ENCODE data around the gene NRROS. TPM values are rescaled to one million over a fixed set of nuclear protein-coding genes. Genes with fewer than 3 reads are reported as not detected.
A peak's percentile ranks its signal among the peaks of the same experiment; 100 is the strongest.
"Not testable (repeated sequence)": the region's sequence is repeated elsewhere in the genome, so short reads cannot be mapped to it uniquely, and the experiment has no call there.

The NRROS gene
- total RNA-seq = 0.52 and 1.5 TPM in 2 replicates
- long read RNA-seq = 0 reads

DNA sequence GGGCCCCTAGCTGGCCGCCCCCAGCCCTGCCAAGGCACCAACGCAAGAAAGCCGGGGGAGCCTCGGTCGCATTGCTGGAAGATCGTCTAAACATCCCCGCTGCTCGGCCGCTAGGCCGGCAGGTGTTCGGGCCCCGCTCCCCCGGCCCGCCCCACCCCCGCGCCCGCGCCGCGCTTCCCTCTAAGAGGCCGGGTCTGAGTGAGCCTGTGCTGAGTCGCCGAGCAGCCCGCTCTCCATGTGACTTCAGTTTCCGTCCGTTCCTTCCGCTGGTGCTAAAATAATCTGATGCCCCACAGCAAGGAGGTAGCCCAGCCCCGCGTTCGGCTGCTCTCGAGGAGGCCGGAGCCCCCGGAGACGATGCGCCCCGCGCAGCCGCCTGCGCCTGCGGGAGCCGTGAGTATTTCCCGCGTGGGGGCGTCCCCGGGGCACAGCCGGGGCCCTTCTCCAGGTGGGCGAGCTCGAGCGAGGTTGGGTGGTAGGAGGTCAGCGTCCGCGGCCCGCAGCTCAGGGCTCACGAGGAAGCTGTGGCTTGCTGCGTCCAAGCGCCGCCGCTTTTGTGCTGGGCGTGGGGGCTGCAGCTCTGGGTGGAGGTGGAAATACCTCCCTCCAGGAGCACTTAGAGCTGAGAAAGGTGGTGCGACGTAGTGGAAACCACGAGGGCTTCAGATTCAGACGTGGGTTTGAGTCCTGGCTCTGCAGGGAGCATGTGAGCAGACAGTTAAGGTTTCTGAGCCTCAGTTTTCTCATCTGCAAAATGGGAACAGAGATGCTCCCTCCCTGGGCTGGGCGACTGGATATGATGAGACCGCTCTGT lies at the start of gene NRROS:
Gene NRROS, plus strand, starts transcription at position 212 of the 814 bp plus-strand sequence. CDS start 14,846 bp downstream, outside the sequence.
- no peak for DNase-seq (ENCODE audit: low read depth, low spot score)
- Mint-ChIP-seq H3K4me1 (peaks cover 23% of the 10 kb centered on the region), H3K27me3 (ENCODE audit: low read depth) (peaks cover 20% of the 10 kb centered on the region), H3K4me3 (peak within 1 kb of the TSS; percentile 62), H3K27ac (ENCODE audit: unreplicated experiment) (no peak within 1 kb of the TSS), H3K9me3 (no peaks in the 10 kb centered on the region), H3K36me3 (ENCODE audit: low read depth) (no peaks in the 10 kb centered on the region)
- TF ChIP-seq, protein P1, sequence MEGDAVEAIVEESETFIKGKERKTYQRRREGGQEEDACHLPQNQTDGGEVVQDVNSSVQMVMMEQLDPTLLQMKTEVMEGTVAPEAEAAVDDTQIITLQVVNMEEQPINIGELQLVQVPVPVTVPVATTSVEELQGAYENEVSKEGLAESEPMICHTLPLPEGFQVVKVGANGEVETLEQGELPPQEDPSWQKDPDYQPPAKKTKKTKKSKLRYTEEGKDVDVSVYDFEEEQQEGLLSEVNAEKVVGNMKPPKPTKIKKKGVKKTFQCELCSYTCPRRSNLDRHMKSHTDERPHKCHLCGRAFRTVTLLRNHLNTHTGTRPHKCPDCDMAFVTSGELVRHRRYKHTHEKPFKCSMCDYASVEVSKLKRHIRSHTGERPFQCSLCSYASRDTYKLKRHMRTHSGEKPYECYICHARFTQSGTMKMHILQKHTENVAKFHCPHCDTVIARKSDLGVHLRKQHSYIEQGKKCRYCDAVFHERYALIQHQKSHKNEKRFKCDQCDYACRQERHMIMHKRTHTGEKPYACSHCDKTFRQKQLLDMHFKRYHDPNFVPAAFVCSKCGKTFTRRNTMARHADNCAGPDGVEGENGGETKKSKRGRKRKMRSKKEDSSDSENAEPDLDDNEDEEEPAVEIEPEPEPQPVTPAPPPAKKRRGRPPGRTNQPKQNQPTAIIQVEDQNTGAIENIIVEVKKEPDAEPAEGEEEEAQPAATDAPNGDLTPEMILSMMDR (conservative IDR thresholded peaks at IDR 0.05) = no peak

GRCh38 chr3:196590279-196590678 lies 49.2 kb upstream of the NRROS start:
- no peaks in the 10 kb centered on the region for H3K4me1 Mint-ChIP-seq
- TF ChIP-seq, protein P1 (conservative IDR thresholded peaks at IDR 0.05) = no peak
- H3K27ac Mint-ChIP-seq (ENCODE audit: unreplicated experiment) = no peak overlapping the region
- no peak for DNase-seq (ENCODE audit: low read depth, low spot score)
- no peaks in the 10 kb centered on the region for H3K36me3 Mint-ChIP-seq (ENCODE audit: low read depth)
- no peaks in the 10 kb centered on the region for H3K9me3 Mint-ChIP-seq
- no peak overlapping the region for H3K4me3 Mint-ChIP-seq
- H3K27me3 Mint-ChIP-seq (ENCODE audit: low read depth) = no peaks in the 10 kb centered on the region

DNA sequence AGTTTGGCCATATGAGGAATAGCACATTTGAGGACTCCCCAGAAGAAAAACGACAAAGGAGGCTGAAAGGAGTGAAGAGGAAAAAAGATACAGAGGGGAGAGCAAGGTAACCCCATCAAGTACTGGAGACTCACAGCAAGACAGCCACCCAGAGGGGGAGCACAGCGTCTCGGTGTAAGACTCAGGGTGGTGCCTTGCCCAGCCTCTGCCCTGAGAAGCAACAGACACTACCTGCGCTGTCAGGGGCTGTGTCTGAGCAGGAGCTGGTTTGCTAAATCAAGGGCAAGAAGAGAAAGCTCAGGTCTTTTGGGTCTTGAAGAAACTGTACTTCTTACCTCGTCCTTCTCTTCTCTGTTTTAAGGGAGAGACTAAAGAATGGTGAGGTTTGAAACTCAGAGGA lies 43.1 kb upstream of the NRROS start:
- no peaks in the 10 kb centered on the region for H3K9me3 Mint-ChIP-seq
- no peak overlapping the region for H3K4me3 Mint-ChIP-seq
- H3K27me3 Mint-ChIP-seq (ENCODE audit: low read depth) = peaks cover 5% of the 10 kb centered on the region
- TF ChIP-seq, protein P1 (conservative IDR thresholded peaks at IDR 0.05) = no peak
- DNase-seq (ENCODE audit: low read depth, low spot score) = no peak
- peaks cover 3% of the 10 kb centered on the region for H3K4me1 Mint-ChIP-seq
- H3K27ac Mint-ChIP-seq (ENCODE audit: unreplicated experiment) = no peak overlapping the region
- no peaks in the 10 kb centered on the region for H3K36me3 Mint-ChIP-seq (ENCODE audit: low read depth)

DNA sequence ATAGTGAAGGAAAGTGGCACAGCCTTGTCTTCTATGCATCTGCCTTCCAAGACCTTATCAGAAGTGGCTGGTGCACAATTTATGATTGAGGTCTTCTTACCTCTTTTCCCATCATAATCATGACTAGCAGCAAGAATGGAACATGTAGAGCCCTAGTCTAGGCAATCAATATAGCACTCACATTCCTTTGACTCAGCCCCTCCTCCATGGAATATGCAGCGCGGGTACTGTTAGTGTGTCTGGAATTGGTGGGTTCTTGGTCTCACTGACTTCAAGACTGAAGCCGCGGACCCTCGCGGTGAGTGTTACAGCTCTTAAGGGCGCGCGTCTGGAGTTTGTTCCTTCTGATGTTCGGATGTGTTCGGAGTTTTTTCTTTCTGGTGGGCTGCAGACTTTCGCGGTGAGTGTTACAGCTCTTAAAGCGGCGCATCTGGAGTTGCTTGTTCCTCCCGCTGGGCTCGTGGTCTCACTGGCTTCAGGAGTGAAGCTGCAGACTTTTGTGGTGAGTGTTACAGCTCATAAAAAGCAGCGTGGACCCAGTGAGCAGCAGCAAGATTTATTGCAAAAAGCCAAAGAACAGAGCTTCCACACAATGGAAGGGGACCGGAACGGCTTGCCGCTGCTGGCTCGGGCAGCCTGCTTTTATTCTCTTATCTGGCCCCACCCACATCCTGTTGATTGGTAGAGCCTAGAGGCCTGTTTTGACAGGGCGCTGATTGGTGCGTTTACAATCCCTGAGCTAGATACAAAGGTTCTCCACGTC lies 41.3 kb upstream of the NRROS start:
- DNase-seq (ENCODE audit: low read depth, low spot score); H3K9me3 Mint-ChIP-seq; H3K36me3 Mint-ChIP-seq (ENCODE audit: low read depth); H3K4me1 Mint-ChIP-seq; H3K4me3 Mint-ChIP-seq; H3K27me3 Mint-ChIP-seq (ENCODE audit: low read depth): not testable (repeated sequence)
- peak overlapping the region; percentile 32 for H3K27ac Mint-ChIP-seq (ENCODE audit: unreplicated experiment)

DNA sequence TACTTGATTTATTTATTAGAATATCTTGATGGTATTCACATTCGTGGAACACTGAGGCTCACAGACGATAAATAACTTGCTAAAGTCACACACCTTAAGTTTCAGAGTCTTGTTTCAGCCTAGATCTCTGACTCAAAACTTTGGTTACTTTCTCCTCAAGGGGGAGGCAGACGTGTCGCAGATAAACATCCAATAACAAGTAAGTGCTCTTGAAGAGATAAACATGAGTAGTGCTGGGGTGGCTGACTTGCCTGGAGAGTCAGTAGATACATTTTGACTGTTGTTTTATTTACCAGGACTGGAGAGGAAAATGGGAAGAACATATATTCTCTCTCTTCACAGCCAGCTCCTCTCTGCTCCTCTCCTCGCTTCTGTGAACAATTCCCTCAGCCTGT lies 39.8 kb upstream of the NRROS start:
- DNase-seq (ENCODE audit: low read depth, low spot score) = no peak
- Mint-ChIP-seq H3K27me3 (ENCODE audit: low read depth) (peaks cover 5% of the 10 kb centered on the region), H3K27ac (ENCODE audit: unreplicated experiment) (no peak overlapping the region), H3K9me3 (no peaks in the 10 kb centered on the region), H3K4me3 (no peak overlapping the region), H3K4me1 (peaks cover 3% of the 10 kb centered on the region), H3K36me3 (ENCODE audit: low read depth) (no peaks in the 10 kb centered on the region)
- TF ChIP-seq, protein P1 (conservative IDR thresholded peaks at IDR 0.05) = no peak

- no peak for DNase-seq (ENCODE audit: low read depth, low spot score)
- Mint-ChIP-seq H3K27ac (ENCODE audit: unreplicated experiment) (no peak overlapping the region), H3K4me1 (peaks cover 3% of the 10 kb centered on the region), H3K9me3 (no peaks in the 10 kb centered on the region), H3K36me3 (ENCODE audit: low read depth) (no peaks in the 10 kb centered on the region), H3K27me3 (ENCODE audit: low read depth) (peaks cover 5% of the 10 kb centered on the region), H3K4me3 (no peak overlapping the region)
- TF ChIP-seq, protein P1 (conservative IDR thresholded peaks at IDR 0.05) = no peak
Observed at GRCh38 chr3:196600359-196600758, 39.1 kb upstream of the NRROS start.

Data from neural crest cell (in vitro differentiated cells).